B cell (primary cell): ENCODE data around the gene PJVK. TPM values are rescaled to one million over a fixed set of nuclear protein-coding genes. Genes with fewer than 3 reads are reported as not detected.

Experiments
- ATAC-seq: fragments of 200-7000 bp; cut with Tn5 transposase; one replicate; pipeline ENCODE4 v1.10.0; 2021; ENCODE audit warnings: low read depth, mild to moderate bottlenecking, moderate number of reproducible peaks, moderate library complexity
- CTCF ChIA-PET: fragments of 350-600 bp; sonication (Branson Sonifier 250); formaldehyde crosslinking; loops from one replicate; lab custom pipeline; 2021; ENCODE audit warnings: antibody characterized with exemption, inconsistent platforms; lab: Charles Lee
- POLR2A ChIA-PET: fragments of 350-600 bp; sonication (Branson Sonifier 250); formaldehyde crosslinking; loops from one replicate; lab custom pipeline; 2021; ENCODE audit warnings: antibody characterized with exemption; lab: Charles Lee
- DNase-seq: peaks from one replicate; pipeline ENCODE4 v3.0.0; 2013
- H2AFZ ChIP-seq: 2 replicates; pipeline ENCODE4 v1.6.1; 2012; ENCODE audit warnings: mild to moderate bottlenecking, low read depth, low read length; ENCODE audit not compliant: insufficient read depth, poor library complexity, severe bottlenecking
- H3K27ac ChIP-seq, 2 donors: 1 replicate in 1 of 2; 2 replicates in 1 of 2; pipeline ENCODE4 v1.5.1; 2012 to 2013; ENCODE audit warnings: low read length in 2 of 2, mild to moderate bottlenecking in 2 of 2, moderate library complexity in 1 of 2
- H3K27me3 ChIP-seq, 4 experiments: fragments of 200-600 bp in 1 of 4; sonication (generic) in 1 of 4; replicated peaks in 1 of 4; 1 replicate in 2 of 4; 2 replicates in 2 of 4; pipeline versions ENCODE4 v1.6.1 to v1.7.0; 2013 to 2016; ENCODE audit warnings: low read length in 3 of 4, mild to moderate bottlenecking in 2 of 4, mixed read lengths in 1 of 4, moderate library complexity in 1 of 4; ENCODE audit not compliant: insufficient read depth in 4 of 4, control insufficient read depth in 3 of 4; ENCODE audit errors: control extremely low read depth in 1 of 4
- H3K36me3 ChIP-seq, 2 experiments: replicated peaks in 1 of 2; 1 replicate in 1 of 2; 2 replicates in 1 of 2; pipeline versions ENCODE4 v1.6.1 to v1.7.1; 2013; ENCODE audit warnings: low read length in 1 of 2; ENCODE audit not compliant: insufficient read depth in 2 of 2, control insufficient read depth in 1 of 2; ENCODE audit errors: control extremely low read depth in 1 of 2, extremely low read depth in 1 of 2
- H3K4me1 ChIP-seq, 2 donors: fragments of 200-600 bp in 1 of 2; sonication (generic) in 1 of 2; 1 replicate in 1 of 2; 2 replicates in 1 of 2; pipeline versions ENCODE4 v1.5.1 to v1.6.1; 2013 to 2017; ENCODE audit warnings: low read length in 2 of 2; ENCODE audit not compliant: control insufficient read depth in 2 of 2, insufficient read depth in 2 of 2
- H3K4me2 ChIP-seq: replicated peaks from 2 replicates; pipeline ENCODE3; 2012; ENCODE audit warnings: mild to moderate bottlenecking, low read depth, low read length; ENCODE audit not compliant: poor library complexity, severe bottlenecking
- H3K4me3 ChIP-seq, 5 experiments: fragments of 200-600 bp in 1 of 5; sonication (generic) in 1 of 5; 1 replicate in 3 of 5; 2 replicates in 2 of 5; pipeline versions ENCODE4 v1.5.1 to v1.7.0; 2011 to 2016; ENCODE audit warnings: low read length in 4 of 5, mild to moderate bottlenecking in 4 of 5, low read depth in 2 of 5, control low read depth in 1 of 5, moderate library complexity in 1 of 5; ENCODE audit not compliant: insufficient read depth in 1 of 5; ENCODE audit errors: control extremely low read depth in 1 of 5, extremely low read depth in 1 of 5
- H3K79me2 ChIP-seq: fragments of 200-600 bp; sonication (generic); one replicate; pipeline ENCODE4 v1.6.0; 2016; ENCODE audit warnings: low read length; ENCODE audit not compliant: control insufficient read depth, insufficient read depth
- H3K9ac ChIP-seq: fragments of 200-600 bp; sonication (generic); 2 replicates; pipeline ENCODE4 v1.6.1; 2017; ENCODE audit warnings: mild to moderate bottlenecking, low read length, moderate library complexity
- H3K9me3 ChIP-seq, 3 donors: one replicate each; pipeline versions ENCODE4 v1.6.1 to v1.7.1; 2013; ENCODE audit warnings: low read length in 2 of 3; ENCODE audit not compliant: control insufficient read depth in 2 of 3, insufficient read depth in 1 of 3; ENCODE audit errors: control extremely low read depth in 1 of 3
- H4K20me1 ChIP-seq: 2 replicates; pipeline ENCODE4 v1.6.0; 2012; ENCODE audit warnings: mild to moderate bottlenecking, low read length; ENCODE audit not compliant: insufficient read depth, control insufficient read depth, poor library complexity, severe bottlenecking
- H3K27ac Mint-ChIP-seq: one replicate; pipeline ENCODE4 v1.8.0; 2021; ENCODE audit warnings: mixed read lengths
- H3K27me3 Mint-ChIP-seq: one replicate; pipeline ENCODE4 v1.8.0; 2021; ENCODE audit warnings: mixed read lengths
- H3K4me1 Mint-ChIP-seq: one replicate; pipeline ENCODE4 v1.8.0; 2021; ENCODE audit warnings: mixed read lengths
- H3K4me3 Mint-ChIP-seq: one replicate; pipeline ENCODE4 v1.8.0; 2021; ENCODE audit warnings: mixed read lengths
- H3K9me3 Mint-ChIP-seq: one replicate; pipeline ENCODE4 v1.8.0; 2022; ENCODE audit warnings: mixed read lengths; ENCODE audit not compliant: insufficient read depth
- CTCF ChIP-seq: fragments of 200-600 bp; IDR thresholded peaks from one replicate; pipeline ENCODE4 v1.8.0; 2022; ENCODE audit warnings: antibody characterized with exemption, mild to moderate bottlenecking
- EZH2 ChIP-seq: IDR thresholded peaks from 2 replicates; pipeline ENCODE4 v1.6.1; 2012; ENCODE audit warnings: borderline replicate concordance, low read depth, mild to moderate bottlenecking, moderate library complexity, low read length; ENCODE audit not compliant: insufficient read depth, poor library complexity, severe bottlenecking
- WGBS: methylation state at CpG from one replicate; pipeline ENCODE4 v1.1.5; 2013; ENCODE audit warnings: missing lambda C conversion rate; ENCODE audit not compliant: insufficient coverage; 5-methylcytosine and 5-hydroxymethylcytosine counted together
- intact Hi-C: fragments of 100-400 bp; cut with micrococcal nuclease; formaldehyde crosslinking; loops from one replicate; pipeline ENCODE4 v1.10.0; 2022
- polyA plus RNA-seq: library from polyadenylated mRNA; depleted of rRNA; stranded (reverse); fragments of >200 nt; gene quantifications from 2 replicates; pipeline ENCODE4 v1.2.3, GENCODE V29; 2012
- total RNA-seq, 2 donors: library from RNA; stranded (reverse); fragments of 120-200 nt in 1 of 2; gene quantifications; 1 replicate in 1 of 2; 2 replicates in 1 of 2; pipeline versions ENCODE4 v1.2.3 to v1.2.4, GENCODE V29; 2013 to 2022

PJVK gene
- total and polyA plus RNA-seq, 2 donors (not counting 1 experiment from before 2014, with no cell fraction given) = 2.3 to 7.9 TPM

GRCh38 chr2:178417916-178418315 lies 33.3 kb upstream of the PJVK start:
- no peak overlapping the region for H3K4me3 ChIP-seq
- no peak overlapping the region for H3K27ac ChIP-seq
- Mint-ChIP-seq H3K4me1 (peaks cover 16% of the 10 kb centered on the region), H3K27me3 (no peaks in the 10 kb centered on the region), H3K27ac (no peak overlapping the region), H3K4me3 (no peak overlapping the region), H3K9me3 (no peaks in the 10 kb centered on the region)
- no peaks in the 10 kb centered on the region for H4K20me1 ChIP-seq
- WGBS = 100% methylated on average over 1 of the region's 3 CpGs
- no peaks in the 10 kb centered on the region for H3K36me3 ChIP-seq
- H3K27me3 ChIP-seq = no peaks in the 10 kb centered on the region
- TF ChIP-seq EZH2 = no peak
- TF ChIP-seq CTCF = no peak
- CTCF ChIA-PET = interaction anchor here (9.6 kb wide), 1 partner anchor 21 kb away, joined by 126 read pairs; no protein-coding TSS in a partner anchor
- H2AFZ ChIP-seq = no peak overlapping the region
- no peak overlapping the region for H3K4me2 ChIP-seq
- DNase-seq (no peak), ATAC-seq (no peak)
- intact Hi-C loops = no loop called here
- H3K9me3 ChIP-seq = no peaks in the 10 kb centered on the region
- no peaks in the 10 kb centered on the region for H3K79me2 ChIP-seq
- H3K4me1 ChIP-seq = peaks cover 10 to 14% of the 10 kb centered on the region in 2 donors
- POLR2A ChIA-PET = interaction anchor here (1.2 kb wide), 1 partner anchor 9 kb away, joined by 4 read pairs; no protein-coding TSS in a partner anchor
- H3K9ac ChIP-seq = no peak overlapping the region

- no peaks in the 10 kb centered on the region for H4K20me1 ChIP-seq
- Mint-ChIP-seq H3K9me3 (no peaks in the 10 kb centered on the region), H3K4me3 (no peak overlapping the region), H3K27me3 (no peaks in the 10 kb centered on the region), H3K27ac (no peak overlapping the region), H3K4me1 (peaks cover 13% of the 10 kb centered on the region)
- H3K9ac ChIP-seq = no peak overlapping the region
- intact Hi-C loops = no loop called here
- ATAC-seq (no peak), DNase-seq (no peak)
- CTCF ChIA-PET = interaction anchor here (9.6 kb wide), 1 partner anchor 21 kb away, joined by 126 read pairs; no protein-coding TSS in a partner anchor
- H3K27ac ChIP-seq = no peak overlapping the region
- no peaks in the 10 kb centered on the region for H3K79me2 ChIP-seq
- H3K4me1 ChIP-seq = peaks cover 9 to 10% of the 10 kb centered on the region in 2 donors
- no peak overlapping the region for H3K4me2 ChIP-seq
- no CpG with 5 or more reads among the region's 1 CpG for WGBS
- no peak overlapping the region for H3K4me3 ChIP-seq
- no peak overlapping the region for H2AFZ ChIP-seq
- no peak for TF ChIP-seq CTCF
- no peak for TF ChIP-seq EZH2
- POLR2A ChIA-PET = interaction anchor here (1.2 kb wide), 1 partner anchor 9 kb away, joined by 4 read pairs; no protein-coding TSS in a partner anchor
- H3K36me3 ChIP-seq = no peaks in the 10 kb centered on the region
- no peaks in the 10 kb centered on the region for H3K9me3 ChIP-seq
- no peaks in the 10 kb centered on the region for H3K27me3 ChIP-seq
These were observed 32.8 kb upstream of the PJVK start for GRCh38 chr2:178418426-178418825.
